ENCODE results near the gene LTC4S.

The LTC4S gene

GRCh38 chr5:179841621-179842020, 47.8 kb downstream of the LTC4S start:
- no peak for DNase-seq (ENCODE audit: low read depth in 2 of 3, low spot score in 1 of 3)

Measured in stimulated activated CD4-positive, alpha-beta T cell treated with anti-CD3 and anti-CD28 coated beads, Interleukin-12 subunit alpha, Interleukin-12 subunit beta, amount 100 ng/mL, for 48 hours (primary cell).